Stimulated activated CD4-positive, alpha-beta T cell treated with anti-CD3 and anti-CD28 coated beads, TNF-alpha, amount 100 ng/mL, for 24 hours (primary cell): ENCODE results near the gene COMMD1.
A peak's percentile ranks its signal among the peaks of the same experiment; 100 is the strongest.
"Not testable (repeated sequence)": the region's sequence is repeated elsewhere in the genome, so short reads cannot be mapped to it uniquely, and the experiment has no call there.

Experiments
- DNase-seq, 3 experiments: peaks; one replicate each; pipeline ENCODE4 v3.0.0-alpha.2; 2020; ENCODE audit warnings: low read depth in 3 of 3

COMMD1 gene

GRCh38 chr2:62141142-62141740 is 235.8 kb downstream of the COMMD1 start:
- no peak for DNase-seq

- DNase-seq, result no peak
These were observed 236.6 kb downstream of the COMMD1 start for GRCh38 chr2:62142054-62142453.

GRCh38 chr2:62143696-62144095 is 238.2 kb downstream of the COMMD1 start:
- DNase-seq, result no peak

GRCh38 chr2:62144689-62145477 is 239.4 kb downstream of the COMMD1 start:
- DNase-seq, result no peak

- DNase-seq, result no peak
These were observed 240.1 kb downstream of the COMMD1 start for GRCh38 chr2:62145478-62146100.

GRCh38 chr2:62146790-62147189 is 241.3 kb downstream of the COMMD1 start:
- peak in 1 of 3 experiments; percentile 3 for DNase-seq

- DNase-seq, result no peak
These were observed 242.3 kb downstream of the COMMD1 start for GRCh38 chr2:62147610-62148301.

- DNase-seq, result no peak
These were observed 244.2 kb downstream of the COMMD1 start for GRCh38 chr2:62149708-62150107.

GRCh38 chr2:62150597-62151305 is 245.3 kb downstream of the COMMD1 start:
- DNase-seq, result no peak

- DNase-seq, result no peak
These were observed 245.8 kb downstream of the COMMD1 start for GRCh38 chr2:62151306-62151638.

- DNase-seq, result no peak
These were observed 246.5 kb downstream of the COMMD1 start for GRCh38 chr2:62152000-62152399.

GRCh38 chr2:62156861-62157496 is 251.5 kb downstream of the COMMD1 start:
- no peak for DNase-seq

GRCh38 chr2:62158444-62159121 is 253.1 kb downstream of the COMMD1 start:
- DNase-seq, result no peak

- not testable (repeated sequence) for DNase-seq
These were observed 255.2 kb downstream of the COMMD1 start for GRCh38 chr2:62160691-62161090.

GRCh38 chr2:62163106-62163831 is 257.8 kb downstream of the COMMD1 start:
- DNase-seq, result no peak

GRCh38 chr2:62163834-62164233 is 258.4 kb downstream of the COMMD1 start:
- no peak for DNase-seq

- no peak for DNase-seq
These were observed 270.3 kb downstream of the COMMD1 start for GRCh38 chr2:62175728-62176127.

- DNase-seq, result no peak
These were observed 271.3 kb downstream of the COMMD1 start for GRCh38 chr2:62176801-62177200.

- no peak for DNase-seq
These were observed 272.0 kb downstream of the COMMD1 start for GRCh38 chr2:62177392-62178049.
